AG10803 (cell line): ENCODE results near the gene CEND1.

ENCODE experiments used
- DNase-seq: peaks from one replicate; pipeline ENCODE4 v3.0.0; 2010; ENCODE audit warnings: low read depth
- H3K4me3 ChIP-seq: 2 replicates; pipeline ENCODE4 v1.5.1; 2011; ENCODE audit warnings: mild to moderate bottlenecking, low read length, control low read depth
- CTCF ChIP-seq: conservative IDR thresholded peaks from 2 replicates; pipeline ENCODE4 v1.5.1; 2011; ENCODE audit warnings: mild to moderate bottlenecking, low read length, control low read depth, inconsistent platforms

CEND1 gene

GRCh38 chr11:811446-812245, 21.8 kb upstream of the CEND1 start:
- peak overlapping the region; percentile 90 for H3K4me3 ChIP-seq
- DNase-seq: no peak
- 0 out of 2 replicates have a peak, but pooled peaks have one; percentile 7 for TF ChIP-seq CTCF

- no peak for TF ChIP-seq CTCF
- DNase-seq: no peak
- H3K4me3 ChIP-seq: peak overlapping the region; percentile 90
Observed at GRCh38 chr11:810040-810567, 20.2 kb upstream of the CEND1 start.

GRCh38 chr11:809287-810039, 19.6 kb upstream of the CEND1 start, which contains the start of gene RPLP2:
Gene RPLP2 (plus strand): TSS chr11:809967. CDS start chr11:810235, 268 bp downstream.
- H3K4me3 ChIP-seq: peak within 1 kb of the TSS; percentile 90
- peak; percentile 97 for DNase-seq
- TF ChIP-seq CTCF: no peak

GRCh38 chr11:808427-809286, 18.8 kb upstream of the CEND1 start:
- no peak for DNase-seq
- peak overlapping the region; percentile 90 for H3K4me3 ChIP-seq
- TF ChIP-seq CTCF: no peak

GRCh38 chr11:804599-804964, 14.7 kb upstream of the CEND1 start:
- no peak for TF ChIP-seq CTCF
- DNase-seq: no peak
- peak overlapping the region; percentile 65 for H3K4me3 ChIP-seq

- H3K4me3 ChIP-seq: peak overlapping the region; percentile 65
- DNase-seq: no peak
Observed at GRCh38 chr11:803770-804598, 14.1 kb upstream of the CEND1 start.

More at GRCh38 chr11:803770-804598, 14.1 kb upstream of the CEND1 start:
- no peak for TF ChIP-seq CTCF
